Cardiac fibroblast (primary cell): ENCODE measurements around the gene OPALIN.

Experiments
- DNase-seq, 2 donors: peaks; one replicate each; pipeline versions ENCODE4 v3.0.0 to v3.0.0-alpha.2; 2010; ENCODE audit warnings: low read depth in 2 of 2
- H3K4me3 ChIP-seq, 2 donors: replicated peaks in 1 of 2; 1 replicate in 1 of 2; 2 replicates in 1 of 2; pipeline ENCODE4 v1.5.1; 2011; ENCODE audit warnings: low read depth in 2 of 2, low read length in 2 of 2, mild to moderate bottlenecking in 2 of 2, moderate library complexity in 1 of 2
- CTCF ChIP-seq: IDR thresholded peaks from one replicate; pipeline ENCODE4 v1.5.1; 2011; ENCODE audit warnings: low read depth, mild to moderate bottlenecking, low read length, inconsistent platforms

Gene OPALIN

GRCh38 chr10:96384506-96384905 lies 25.7 kb upstream of the OPALIN start:
- no peak for DNase-seq
- no peak overlapping the region for H3K4me3 ChIP-seq
- no peak for TF ChIP-seq CTCF

GRCh38 chr10:96380821-96381220 lies 22.0 kb upstream of the OPALIN start:
- no peak for TF ChIP-seq CTCF
- no peak for DNase-seq

GRCh38 chr10:96379758-96380157 lies 21.0 kb upstream of the OPALIN start:
- TF ChIP-seq CTCF, result no peak
- no peak overlapping the region for H3K4me3 ChIP-seq
- DNase-seq, result no peak

More at GRCh38 chr10:96380821-96381220, 22.0 kb upstream of the OPALIN start:
- no peak overlapping the region for H3K4me3 ChIP-seq

GRCh38 chr10:96378741-96379140 lies 19.9 kb upstream of the OPALIN start:
- DNase-seq, result no peak
- no peak for TF ChIP-seq CTCF
- no peak overlapping the region for H3K4me3 ChIP-seq

- no peak for TF ChIP-seq CTCF
- H3K4me3 ChIP-seq, result no peak overlapping the region
- peak in 1 of 2 donors; percentile 8 for DNase-seq
Observed at GRCh38 chr10:96377816-96378294, 19.1 kb upstream of the OPALIN start.

GRCh38 chr10:96376483-96376882 lies 17.7 kb upstream of the OPALIN start:
- TF ChIP-seq CTCF, result no peak
- no peak for DNase-seq

More at GRCh38 chr10:96376483-96376882, 17.7 kb upstream of the OPALIN start:
- no peak overlapping the region for H3K4me3 ChIP-seq
